NT2/D1 (cell line): ENCODE measurements around the gene GPR39.

Experiments
- DNase-seq: peaks from one replicate; pipeline ENCODE4 v3.0.0-alpha.2; 2011; ENCODE audit warnings: low read depth, low spot score
- H3K27me3 ChIP-seq: 2 replicates; pipeline ENCODE4 v1.6.0; 2011; ENCODE audit warnings: mild to moderate bottlenecking; ENCODE audit not compliant: insufficient read length, insufficient read depth
- H3K36me3 ChIP-seq: 2 replicates; pipeline ENCODE4 v1.6.1; 2011; ENCODE audit warnings: mild to moderate bottlenecking, low read length, mixed read lengths; ENCODE audit not compliant: insufficient read depth, insufficient read length
- H3K4me1 ChIP-seq: 2 replicates; pipeline ENCODE4 v1.5.1; 2011; ENCODE audit not compliant: insufficient read depth, insufficient read length
- H3K4me3 ChIP-seq: 2 replicates; pipeline ENCODE4 v1.5.1; 2011; ENCODE audit warnings: low read depth; ENCODE audit not compliant: insufficient read length
- H3K9ac ChIP-seq: 2 replicates; pipeline ENCODE4 v1.6.0; 2011; ENCODE audit warnings: low read depth; ENCODE audit not compliant: insufficient read length
- H3K9me3 ChIP-seq: 2 replicates; pipeline ENCODE4 v1.5.1; 2011; ENCODE audit warnings: mild to moderate bottlenecking, low read length; ENCODE audit not compliant: insufficient read depth
- SUZ12 ChIP-seq: IDR thresholded peaks from 2 replicates; pipeline ENCODE4 v1.6.1; 2011; ENCODE audit not compliant: insufficient read length, insufficient read depth; ENCODE audit errors: extremely low read depth
- YY1 ChIP-seq: IDR thresholded peaks from 2 replicates; pipeline ENCODE4 v1.6.1; 2011; ENCODE audit not compliant: insufficient read length, insufficient read depth
- ZNF274 ChIP-seq: IDR thresholded peaks from 2 replicates; pipeline ENCODE4 v1.6.1; 2011; ENCODE audit warnings: mild to moderate bottlenecking, low read depth, low read length

The GPR39 gene

GRCh38 chr2:132604561-132604960 lies 188.0 kb downstream of the GPR39 start:
- Histone ChIP-seq H3K9ac (no peak overlapping the region), H3K27me3 (no peaks in the 10 kb centered on the region), H3K4me1 (peaks cover 2% of the 10 kb centered on the region), H3K4me3 (no peak overlapping the region), H3K9me3 (no peaks in the 10 kb centered on the region), H3K36me3 (no peaks in the 10 kb centered on the region)
- TF ChIP-seq ZNF274 (no peak), SUZ12 (no peak), YY1 (no peak)
- no peak for DNase-seq

- H3K4me3 ChIP-seq = no peak overlapping the region
- no peak overlapping the region for H3K9ac ChIP-seq
- peaks cover 2% of the 10 kb centered on the region for H3K4me1 ChIP-seq
- H3K27me3 ChIP-seq = no peaks in the 10 kb centered on the region
- peak; percentile 32 for DNase-seq
- TF ChIP-seq YY1 (no peak), SUZ12 (no peak), ZNF274 (no peak)
- H3K9me3 ChIP-seq = no peaks in the 10 kb centered on the region
- H3K36me3 ChIP-seq = no peaks in the 10 kb centered on the region
Measured at GRCh38 chr2:132605236-132606180, 188.9 kb downstream of the GPR39 start.

GRCh38 chr2:132606649-132607048 lies 190.0 kb downstream of the GPR39 start:
- no peaks in the 10 kb centered on the region for H3K36me3 ChIP-seq
- H3K9ac ChIP-seq = no peak overlapping the region
- TF ChIP-seq SUZ12 (no peak), ZNF274 (no peak), YY1 (no peak)
- no peaks in the 10 kb centered on the region for H3K9me3 ChIP-seq
- DNase-seq = no peak
- peaks cover 2% of the 10 kb centered on the region for H3K4me1 ChIP-seq
- H3K27me3 ChIP-seq = no peaks in the 10 kb centered on the region
- no peak overlapping the region for H3K4me3 ChIP-seq

- TF ChIP-seq SUZ12 = no peak
- TF ChIP-seq ZNF274 = no peak
- no peak for TF ChIP-seq YY1
- Histone ChIP-seq H3K4me1 (peaks cover 2% of the 10 kb centered on the region), H3K4me3 (no peak overlapping the region), H3K9me3 (no peaks in the 10 kb centered on the region), H3K36me3 (no peaks in the 10 kb centered on the region), H3K27me3 (no peaks in the 10 kb centered on the region), H3K9ac (no peak overlapping the region)
- DNase-seq = no peak
Measured at GRCh38 chr2:132607426-132608090, 191.0 kb downstream of the GPR39 start.

- no peak for TF ChIP-seq ZNF274
- no peak for TF ChIP-seq YY1
- no peak for TF ChIP-seq SUZ12
- H3K4me1 ChIP-seq = peaks cover 2% of the 10 kb centered on the region
- DNase-seq = no peak
- no peaks in the 10 kb centered on the region for H3K27me3 ChIP-seq
- no peak overlapping the region for H3K4me3 ChIP-seq
- H3K9ac ChIP-seq = no peak overlapping the region
- no peaks in the 10 kb centered on the region for H3K9me3 ChIP-seq
- no peaks in the 10 kb centered on the region for H3K36me3 ChIP-seq
Measured at GRCh38 chr2:132608311-132608710, 191.7 kb downstream of the GPR39 start.

- no peak for DNase-seq
- Histone ChIP-seq H3K27me3 (no peaks in the 10 kb centered on the region), H3K9me3 (no peaks in the 10 kb centered on the region), H3K4me1 (peaks cover 2% of the 10 kb centered on the region), H3K4me3 (no peak overlapping the region), H3K9ac (no peak overlapping the region), H3K36me3 (no peaks in the 10 kb centered on the region)
- TF ChIP-seq SUZ12 (no peak), YY1 (no peak), ZNF274 (no peak)
Measured at GRCh38 chr2:132609101-132609890, 192.7 kb downstream of the GPR39 start.
